Stimulated activated CD8-positive, alpha-beta memory T cell treated with anti-CD3 and anti-CD28 coated beads, Interleukin-12 subunit alpha, Interleukin-12 subunit beta, amount 100 ng/mL, for 24 hours (primary cell): ENCODE data around the gene FBXW11.

ENCODE experiments used
- DNase-seq: peaks from one replicate; pipeline ENCODE4 v3.0.0-alpha.2; 2020; ENCODE audit errors: extremely low read depth

The FBXW11 gene

GRCh38 chr5:171841984-171842776, 164.3 kb downstream of the FBXW11 start:
- DNase-seq = no peak

GRCh38 chr5:171840711-171841522, 165.5 kb downstream of the FBXW11 start:
- no peak for DNase-seq

GRCh38 chr5:171840066-171840465, 166.4 kb downstream of the FBXW11 start:
- DNase-seq = no peak

GRCh38 chr5:171839112-171839511, 167.3 kb downstream of the FBXW11 start:
- DNase-seq = no peak

DNA sequence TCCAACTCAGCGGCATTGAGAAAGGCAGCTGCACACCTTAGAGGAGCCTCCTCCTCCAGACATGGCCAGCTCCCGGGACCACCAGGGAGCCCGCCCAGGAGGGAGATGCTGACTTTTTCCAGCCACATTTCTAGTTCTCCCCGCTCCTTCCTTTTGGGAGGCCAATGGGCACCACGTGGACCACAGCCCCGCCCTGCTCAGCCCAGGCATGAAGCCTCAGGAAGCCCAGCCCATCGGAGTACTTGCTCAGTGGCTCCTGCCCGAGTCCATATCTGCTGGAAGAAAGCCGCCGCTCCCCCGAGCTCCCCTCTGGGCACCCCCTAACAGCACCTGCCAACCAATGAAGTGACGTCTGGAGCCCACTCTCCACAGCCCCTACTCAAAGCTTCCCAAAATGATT, 168.4 kb downstream of the FBXW11 start:
- DNase-seq = no peak

DNA sequence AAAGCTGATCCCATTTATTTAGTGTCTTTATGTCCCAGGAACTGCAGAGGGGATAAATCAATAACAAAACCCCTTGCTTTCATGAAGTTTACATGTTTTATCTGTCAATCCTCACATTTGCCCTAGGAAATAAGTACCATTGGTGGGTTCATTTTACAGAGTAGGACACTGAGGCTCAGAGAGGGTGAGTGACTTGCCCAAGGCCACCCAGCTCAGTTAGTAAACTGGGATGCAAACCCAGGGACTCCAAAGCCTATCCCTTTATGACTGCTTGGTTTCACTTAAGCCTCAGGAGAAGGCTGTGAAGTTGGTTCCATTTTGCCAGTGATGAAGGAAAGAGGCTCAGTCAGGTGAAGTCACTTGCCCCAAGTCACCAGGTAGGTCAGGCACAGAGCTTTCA, 168.9 kb downstream of the FBXW11 start:
- DNase-seq = no peak

DNA sequence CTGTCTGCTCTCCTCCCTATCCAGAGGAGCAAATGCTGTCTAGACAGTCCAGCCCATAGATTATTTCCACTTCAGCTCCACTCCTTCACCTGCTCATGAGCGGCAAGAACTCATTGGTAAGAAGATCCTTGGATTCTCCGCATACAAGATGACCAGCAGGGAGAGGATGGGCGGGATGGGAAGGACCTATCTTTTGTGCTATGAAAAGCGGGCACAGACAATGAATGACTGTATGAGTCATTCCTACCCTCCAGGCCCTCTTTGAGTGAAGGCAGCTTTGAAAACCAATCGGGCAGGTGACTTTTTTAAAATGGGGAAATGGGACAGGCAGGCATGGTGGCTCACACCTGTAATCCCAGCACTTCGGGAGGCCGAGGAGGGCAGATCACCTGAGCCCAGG, 171.4 kb downstream of the FBXW11 start:
- DNase-seq = no peak

DNA sequence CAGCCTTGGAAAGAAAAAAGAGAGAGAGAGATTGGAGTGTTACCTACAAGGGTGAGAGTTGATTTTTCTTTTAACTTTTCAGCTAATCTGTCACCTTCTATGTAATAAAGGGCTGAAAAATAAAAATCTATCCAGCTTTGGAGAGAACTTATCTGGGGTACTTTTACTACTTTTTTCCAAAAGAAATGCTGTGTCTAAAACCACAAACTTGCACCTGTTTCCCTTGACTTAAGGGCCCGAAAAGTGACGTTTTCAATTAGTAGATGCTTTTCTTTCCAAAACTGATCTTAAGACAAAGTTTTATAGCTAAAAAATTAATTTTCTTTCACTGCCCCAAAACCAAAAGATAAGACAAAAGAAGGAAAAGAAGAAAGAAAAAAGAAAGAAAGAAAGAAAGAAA, 172.0 kb downstream of the FBXW11 start:
- DNase-seq = no peak

DNA sequence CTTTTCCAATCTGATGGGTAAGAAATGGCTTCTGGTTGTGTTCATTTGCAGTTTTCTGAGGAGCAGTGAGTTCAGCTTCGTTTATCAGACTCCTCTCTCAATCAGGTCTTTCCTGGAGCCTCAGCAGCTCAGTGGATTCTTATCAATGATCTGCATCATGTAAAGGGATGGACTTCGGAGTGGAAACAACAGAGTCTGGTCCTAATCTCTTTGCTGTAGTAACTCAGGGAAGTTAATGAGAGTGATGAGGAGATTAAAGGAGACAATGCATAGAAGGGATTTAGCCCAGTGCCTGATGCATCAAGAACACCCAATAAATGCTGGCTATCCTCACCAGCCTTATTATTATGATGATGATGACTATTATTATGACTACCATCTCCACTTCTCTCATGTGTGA, 173.7 kb downstream of the FBXW11 start:
- no peak for DNase-seq

GRCh38 chr5:171830686-171831085, 175.8 kb downstream of the FBXW11 start:
- DNase-seq = no peak

DNA sequence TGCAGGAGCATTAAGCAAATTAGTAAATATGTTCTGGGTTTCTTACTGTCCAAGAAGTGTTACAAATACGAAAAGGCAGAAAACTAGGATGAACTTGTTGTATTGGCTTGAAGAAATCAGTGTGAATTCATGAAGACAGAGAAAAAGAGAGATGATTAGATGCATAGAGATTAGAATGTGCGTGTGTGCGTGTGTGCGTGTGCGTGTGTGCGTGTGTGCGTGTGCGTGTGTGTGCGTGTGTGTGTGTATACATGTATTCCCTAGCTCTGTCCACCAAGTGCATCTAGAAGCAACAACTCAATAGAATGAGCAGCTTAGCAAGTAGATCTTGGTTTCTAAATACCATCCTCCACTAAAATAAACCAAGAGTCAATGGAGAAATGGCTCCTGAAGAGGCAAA, 179.3 kb downstream of the FBXW11 start:
- DNase-seq = no peak

DNA sequence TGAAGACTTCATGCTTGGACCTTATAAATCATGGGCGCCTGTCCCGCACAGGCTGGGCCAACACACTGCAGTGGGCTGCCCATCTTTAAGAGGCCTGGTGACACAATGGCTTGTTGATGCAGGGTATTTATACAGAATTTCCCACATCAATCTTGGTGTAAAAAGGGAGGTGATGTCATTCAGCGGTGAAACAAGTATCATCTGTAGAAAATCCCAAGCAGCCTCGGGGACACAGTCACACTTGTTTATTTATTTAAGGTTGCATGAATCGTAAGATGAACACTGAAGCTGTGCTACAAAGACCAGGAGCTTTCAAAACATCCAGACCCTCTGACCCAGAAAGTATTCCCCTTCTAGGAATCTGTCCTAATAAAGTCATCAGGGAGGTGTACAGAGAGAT, 180.3 kb downstream of the FBXW11 start:
- no peak for DNase-seq

GRCh38 chr5:171825051-171825450, 181.4 kb downstream of the FBXW11 start:
- DNase-seq = no peak

DNA sequence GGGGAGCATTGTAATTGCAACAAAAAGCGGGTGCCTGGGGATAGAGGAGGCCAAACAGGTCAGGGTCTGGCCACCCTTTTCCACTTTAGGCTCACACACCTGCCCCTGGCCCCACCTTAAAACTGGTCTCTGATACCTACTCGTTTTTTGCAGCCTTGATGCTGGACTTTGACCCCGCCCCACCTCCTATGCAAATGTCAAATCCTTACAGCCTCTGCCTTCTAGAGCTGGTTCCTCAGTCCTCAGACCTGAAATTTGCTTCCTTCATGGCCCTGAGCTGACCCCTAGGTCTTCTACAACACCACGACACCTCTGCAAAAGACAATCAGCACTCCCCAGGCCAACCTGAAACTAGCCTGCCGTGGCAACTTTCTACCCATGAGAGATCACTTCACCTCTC, 183.2 kb downstream of the FBXW11 start:
- DNase-seq = no peak

DNA sequence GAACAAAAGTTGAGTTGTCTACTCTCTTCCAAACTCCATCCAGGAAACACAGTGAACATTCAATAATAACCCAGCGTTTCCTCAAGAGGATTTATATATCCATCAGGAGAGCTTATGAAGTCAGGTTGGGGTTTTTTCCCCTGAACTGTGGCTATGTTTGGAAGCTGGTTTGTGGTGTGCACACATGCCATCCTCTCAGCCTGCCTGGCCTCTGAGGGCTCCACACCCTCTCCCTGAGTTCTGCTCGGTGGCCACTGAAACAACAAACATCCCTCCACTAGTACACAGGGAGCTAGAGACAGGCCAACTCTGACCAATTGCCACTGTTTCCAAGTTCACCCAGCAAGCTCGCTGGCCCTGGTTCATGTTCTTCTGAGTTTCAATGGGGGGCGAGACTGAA, 185.2 kb downstream of the FBXW11 start:
- no peak for DNase-seq

GRCh38 chr5:171820561-171820960, 185.9 kb downstream of the FBXW11 start:
- no peak for DNase-seq

DNA sequence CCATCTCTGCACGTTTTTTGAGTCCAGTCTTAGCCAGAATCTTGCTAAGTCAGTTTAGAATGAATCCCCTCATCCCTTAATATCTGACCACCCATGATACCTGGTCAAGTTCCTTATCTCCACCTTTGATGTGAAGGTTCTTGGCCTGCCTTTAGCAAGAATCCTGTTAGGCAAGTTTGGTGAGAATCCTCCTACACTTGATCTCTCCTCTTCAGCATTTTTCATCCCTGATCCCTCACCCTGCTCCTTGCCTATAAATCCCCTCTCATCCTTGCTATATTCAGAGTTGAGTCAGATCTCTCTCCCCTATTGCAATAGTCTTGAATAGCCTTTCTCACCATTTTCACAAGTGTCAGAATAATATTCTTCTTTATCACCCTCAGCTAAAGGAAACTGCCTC, 189.8 kb downstream of the FBXW11 start:
- DNase-seq = no peak

DNA sequence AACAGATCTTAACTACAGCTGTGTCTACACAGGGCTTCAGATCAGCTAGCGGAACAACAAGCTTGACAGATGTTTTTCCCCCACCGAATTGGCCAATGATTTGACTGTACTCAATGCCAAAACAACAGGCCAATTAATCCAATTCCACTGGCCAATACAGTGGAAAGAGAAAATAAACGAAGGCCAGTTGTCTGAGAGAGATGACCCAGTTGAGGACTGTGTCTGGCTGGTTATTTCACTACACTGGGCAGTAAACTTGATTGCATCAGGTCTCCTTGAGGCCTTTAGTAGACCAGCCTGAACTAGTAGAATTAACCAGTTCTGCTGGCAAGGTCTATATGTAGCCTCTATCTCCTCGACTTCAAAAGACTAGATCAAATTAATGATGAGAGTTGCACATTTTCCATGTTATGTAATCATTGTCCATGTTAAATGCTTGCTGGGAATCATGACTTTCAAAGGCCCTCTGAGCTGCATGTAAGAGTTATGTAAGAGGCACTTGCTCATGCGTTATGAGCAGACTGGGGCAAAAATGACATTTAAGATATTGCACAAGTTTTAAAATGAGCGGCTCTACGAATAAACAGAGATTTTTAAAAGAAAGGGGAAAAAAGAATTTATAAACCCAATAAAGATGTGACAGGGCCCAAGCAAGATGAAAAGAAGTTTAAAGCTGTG, 192.5 kb downstream of the FBXW11 start:
- DNase-seq = no peak

- no peak for DNase-seq
Measured at GRCh38 chr5:171813270-171813669, 193.2 kb downstream of the FBXW11 start.
